Measurements from ENCODE around the gene UBQLN3. TPM values are rescaled to one million over a fixed set of nuclear protein-coding genes. Genes with fewer than 3 reads are reported as not detected.

UBQLN3 gene
- total RNA-seq, 3 donors from 2014 or later: 0.22 to 0.23 TPM; not detected in 1

DNA sequence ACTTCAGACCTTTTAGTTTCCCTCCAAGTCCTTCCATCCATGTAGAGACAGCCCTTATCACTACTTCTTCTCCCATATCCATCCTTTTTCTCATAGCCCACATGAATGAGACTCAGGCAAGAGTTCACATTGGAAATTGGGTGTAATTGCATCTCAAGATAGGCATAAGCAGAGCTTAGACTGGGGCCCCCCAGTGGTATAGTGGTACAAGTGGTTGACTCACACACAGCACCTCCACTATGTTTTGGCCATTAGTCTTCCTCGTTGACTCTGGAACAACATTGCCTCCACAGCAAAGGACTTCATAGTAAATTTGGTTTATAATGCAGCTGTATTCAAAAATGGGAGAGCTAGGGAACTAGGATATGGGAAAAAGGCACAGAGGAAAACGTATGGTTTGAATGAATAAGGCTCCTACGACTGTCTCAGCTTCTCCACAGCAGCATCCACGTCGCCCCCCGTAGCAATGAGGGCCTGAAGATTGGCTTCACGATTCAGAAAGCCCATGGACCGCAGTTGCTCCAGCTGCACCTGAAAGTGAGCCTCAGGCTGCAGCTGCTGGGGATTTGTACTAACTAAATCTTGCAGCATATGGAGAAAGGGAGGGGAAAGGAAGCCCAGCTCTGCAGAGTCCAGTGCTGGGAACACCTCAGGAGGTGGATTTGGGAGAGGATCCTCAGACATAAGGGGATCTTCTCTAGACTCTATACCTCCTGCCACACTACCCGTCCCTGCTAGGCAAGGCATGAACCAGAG, 2.4 kb downstream of the UBQLN3 start:
- ATAC-seq (no peak), DNase-seq (no peak)
- intact Hi-C loops (cut with DNase I, micrococcal nuclease): no loop called here
- H3K36me3 ChIP-seq (ENCODE audit: low read depth): no peaks in the 10 kb centered on the region
- H3K9me3 ChIP-seq: no peaks in the 10 kb centered on the region
- no peak overlapping the region for H3K4me3 ChIP-seq
- no peaks in the 10 kb centered on the region for H3K4me1 ChIP-seq (ENCODE audit: low read depth)
- TF ChIP-seq, protein P1, sequence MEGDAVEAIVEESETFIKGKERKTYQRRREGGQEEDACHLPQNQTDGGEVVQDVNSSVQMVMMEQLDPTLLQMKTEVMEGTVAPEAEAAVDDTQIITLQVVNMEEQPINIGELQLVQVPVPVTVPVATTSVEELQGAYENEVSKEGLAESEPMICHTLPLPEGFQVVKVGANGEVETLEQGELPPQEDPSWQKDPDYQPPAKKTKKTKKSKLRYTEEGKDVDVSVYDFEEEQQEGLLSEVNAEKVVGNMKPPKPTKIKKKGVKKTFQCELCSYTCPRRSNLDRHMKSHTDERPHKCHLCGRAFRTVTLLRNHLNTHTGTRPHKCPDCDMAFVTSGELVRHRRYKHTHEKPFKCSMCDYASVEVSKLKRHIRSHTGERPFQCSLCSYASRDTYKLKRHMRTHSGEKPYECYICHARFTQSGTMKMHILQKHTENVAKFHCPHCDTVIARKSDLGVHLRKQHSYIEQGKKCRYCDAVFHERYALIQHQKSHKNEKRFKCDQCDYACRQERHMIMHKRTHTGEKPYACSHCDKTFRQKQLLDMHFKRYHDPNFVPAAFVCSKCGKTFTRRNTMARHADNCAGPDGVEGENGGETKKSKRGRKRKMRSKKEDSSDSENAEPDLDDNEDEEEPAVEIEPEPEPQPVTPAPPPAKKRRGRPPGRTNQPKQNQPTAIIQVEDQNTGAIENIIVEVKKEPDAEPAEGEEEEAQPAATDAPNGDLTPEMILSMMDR (IDR thresholded peaks at IDR 0.05): no peak

DNA sequence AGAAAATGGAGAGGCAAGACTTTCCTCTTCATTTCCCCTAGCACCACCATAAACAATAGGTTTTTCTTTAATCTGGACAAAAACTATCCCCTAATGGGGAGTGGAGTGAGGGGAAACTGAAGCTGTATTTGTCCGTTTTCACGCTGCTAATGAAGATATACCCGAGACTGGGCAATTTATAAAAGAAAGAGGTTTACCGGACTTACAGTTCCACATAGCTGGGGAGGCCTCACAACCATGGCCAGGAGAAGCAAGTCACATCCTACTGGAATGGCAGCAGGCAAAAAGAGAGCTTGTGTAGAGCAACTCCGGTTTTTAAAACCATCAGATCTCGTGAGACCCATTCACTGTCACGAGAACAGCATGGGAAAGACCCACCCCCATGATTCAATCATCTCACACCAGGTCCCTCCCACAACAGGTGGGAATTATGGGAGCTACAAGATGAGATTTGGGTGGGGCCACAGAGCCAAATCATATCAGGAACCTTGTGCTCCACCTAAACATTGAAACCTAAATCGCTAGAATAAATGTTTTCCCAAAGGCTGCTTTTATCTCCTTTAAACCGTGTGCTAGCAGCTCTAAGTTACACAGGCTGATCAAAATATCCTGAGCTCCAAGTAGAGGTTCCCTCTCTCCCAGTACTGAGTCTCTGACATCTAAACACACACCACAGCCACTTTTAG, 4.3 kb downstream of the UBQLN3 start:
- intact Hi-C loops (cut with DNase I, micrococcal nuclease): no loop called here
- Histone ChIP-seq H3K4me1 (ENCODE audit: low read depth) (no peaks in the 10 kb centered on the region), H3K4me3 (no peak overlapping the region), H3K9me3 (no peaks in the 10 kb centered on the region), H3K36me3 (ENCODE audit: low read depth) (no peaks in the 10 kb centered on the region)
- no peak for DNase-seq
- no peak for ATAC-seq
- TF ChIP-seq, protein P1 (IDR thresholded peaks at IDR 0.05): no peak

DNA sequence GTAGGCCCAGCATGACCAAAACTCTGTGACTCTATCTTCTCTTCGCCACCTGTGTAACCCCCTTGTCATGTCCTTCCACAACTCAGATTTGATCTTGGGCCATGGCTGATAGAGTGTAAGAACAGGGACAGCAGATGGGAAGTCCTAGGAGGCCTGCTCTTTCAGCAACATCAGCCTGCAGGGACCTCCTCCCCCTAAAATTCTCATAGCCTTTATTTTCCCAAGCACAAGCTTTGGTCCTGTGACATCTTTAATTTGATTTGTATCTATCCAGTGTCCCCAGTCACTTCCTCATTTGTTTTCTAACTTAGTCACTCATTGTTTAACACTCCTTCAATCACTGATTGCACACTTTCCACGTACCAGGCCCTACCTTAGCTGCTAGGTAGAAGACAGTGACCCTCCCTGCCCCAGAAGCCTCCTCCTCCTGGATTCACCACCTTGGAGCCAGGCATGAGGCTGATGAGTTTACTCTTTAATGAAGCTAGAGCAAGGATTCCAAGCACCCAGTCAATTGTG, 5.3 kb downstream of the UBQLN3 start:
- DNase-seq (no peak), ATAC-seq (no peak)
- no peaks in the 10 kb centered on the region for H3K36me3 ChIP-seq (ENCODE audit: low read depth)
- H3K9me3 ChIP-seq: no peaks in the 10 kb centered on the region
- no peaks in the 10 kb centered on the region for H3K4me1 ChIP-seq (ENCODE audit: low read depth)
- H3K4me3 ChIP-seq: no peak overlapping the region
- intact Hi-C loops (cut with DNase I, micrococcal nuclease): no loop called here
- TF ChIP-seq, protein P1 (IDR thresholded peaks at IDR 0.05): no peak

DNA sequence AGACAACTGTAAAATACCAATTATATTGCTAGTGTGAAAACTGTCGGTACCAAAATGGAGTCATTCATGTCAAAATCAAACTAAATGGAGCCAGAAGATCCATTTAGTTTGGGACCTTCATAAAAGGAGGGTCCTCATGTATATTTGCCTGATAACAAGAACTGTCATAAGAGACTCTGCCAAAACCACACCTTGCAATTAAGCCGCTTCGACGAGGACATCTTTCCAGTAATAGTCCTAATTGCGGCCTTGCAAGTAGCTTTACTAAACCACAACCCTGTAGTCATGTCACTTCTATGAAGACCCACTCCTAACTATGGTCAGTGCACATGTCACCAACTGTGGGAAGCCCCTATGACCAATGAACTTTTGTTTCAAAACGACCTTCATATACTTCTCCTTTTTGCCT, 9.4 kb downstream of the UBQLN3 start:
- intact Hi-C loops (cut with DNase I, micrococcal nuclease): no loop called here
- ATAC-seq: no peak
- Histone ChIP-seq H3K9me3 (no peaks in the 10 kb centered on the region), H3K4me1 (ENCODE audit: low read depth) (no peaks in the 10 kb centered on the region), H3K4me3 (no peak overlapping the region), H3K36me3 (ENCODE audit: low read depth) (no peaks in the 10 kb centered on the region)
- TF ChIP-seq, protein P1 (IDR thresholded peaks at IDR 0.05): no peak
- no peak for DNase-seq

DNA sequence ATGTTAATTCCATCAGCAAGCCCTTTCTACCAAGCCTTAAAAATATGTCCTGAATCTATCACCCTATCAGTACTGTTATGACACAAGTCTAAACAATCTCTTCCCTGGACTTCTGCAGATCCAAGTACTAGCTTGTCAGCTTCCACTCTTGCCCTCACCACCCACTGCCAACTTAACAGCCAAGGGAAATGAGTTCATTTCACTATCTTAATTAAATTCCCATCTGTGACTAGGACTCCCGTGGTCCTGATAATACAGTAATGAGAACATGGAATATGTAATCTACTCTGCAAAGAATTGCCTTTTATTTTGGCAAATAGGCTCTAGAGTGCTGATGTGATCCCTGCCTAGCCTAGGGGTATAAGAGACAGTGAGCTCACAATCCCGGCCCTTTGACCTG, 10.1 kb downstream of the UBQLN3 start:
- ATAC-seq: no peak
- no peak overlapping the region for H3K4me3 ChIP-seq
- DNase-seq: no peak
- TF ChIP-seq, protein P1 (IDR thresholded peaks at IDR 0.05): no peak
- H3K9me3 ChIP-seq: no peaks in the 10 kb centered on the region
- intact Hi-C loops (cut with DNase I, micrococcal nuclease): no loop called here
- no peaks in the 10 kb centered on the region for H3K36me3 ChIP-seq (ENCODE audit: low read depth)
- H3K4me1 ChIP-seq (ENCODE audit: low read depth): no peaks in the 10 kb centered on the region
